ENCODE results near the gene CYP2W1.

Gene CYP2W1

GRCh38 chr7:967361-968082 is 15.5 kb upstream of the CYP2W1 start:
- no peak for DNase-seq

GRCh38 chr7:968205-969105 is 14.5 kb upstream of the CYP2W1 start:
- DNase-seq: no peak

- DNase-seq: no peak
Observed at GRCh38 chr7:969403-969802, 13.6 kb upstream of the CYP2W1 start.

GRCh38 chr7:970744-971143 is 12.2 kb upstream of the CYP2W1 start:
- no peak for DNase-seq

- no peak for DNase-seq
Observed at GRCh38 chr7:972110-972509, 10.9 kb upstream of the CYP2W1 start.

- no peak for DNase-seq
Observed at GRCh38 chr7:972676-973309, 10.2 kb upstream of the CYP2W1 start.

GRCh38 chr7:973312-973711 is 9.7 kb upstream of the CYP2W1 start:
- DNase-seq: no peak

- DNase-seq: peak; percentile 33
Observed at GRCh38 chr7:974172-974571, 8.8 kb upstream of the CYP2W1 start.

- peak; percentile 90 for DNase-seq
Observed at GRCh38 chr7:974820-975681, 7.9 kb upstream of the CYP2W1 start, which contains the start of gene COX19. COX19 (minus strand) TSS chr7:975549; CDS start chr7:975509, 40 bp downstream.

- no peak for DNase-seq
Observed at GRCh38 chr7:975702-976473, 7.1 kb upstream of the CYP2W1 start.

GRCh38 chr7:976901-977325 is 6.1 kb upstream of the CYP2W1 start:
- no peak for DNase-seq

- no peak for DNase-seq
Observed at GRCh38 chr7:977326-978048, 5.5 kb upstream of the CYP2W1 start.

- DNase-seq: no peak
Observed at GRCh38 chr7:978049-978346, 5.0 kb upstream of the CYP2W1 start.

GRCh38 chr7:978416-979091 is 4.4 kb upstream of the CYP2W1 start:
- DNase-seq: no peak

GRCh38 chr7:979151-979550 is 3.8 kb upstream of the CYP2W1 start:
- DNase-seq: no peak

GRCh38 chr7:979886-980571 is 3.0 kb upstream of the CYP2W1 start:
- DNase-seq: no peak

- no peak for DNase-seq
Observed at GRCh38 chr7:981793-982510, 1.0 kb upstream of the CYP2W1 start.

- no peak for DNase-seq
Observed at GRCh38 chr7:982511-983003, 424 bp upstream of the CYP2W1 start.

- DNase-seq: no peak
Observed at GRCh38 chr7:983616-984071, 663 bp downstream of the CYP2W1 start.

Data from CD4-positive, alpha-beta T cell treated with Interleukin-17A for 1 hour (primary cell).